Upper lobe of left lung (tissue), 4 donors: Measurements from ENCODE around the gene RAD17.
"Not testable (repeated sequence)": the region's sequence is repeated elsewhere in the genome, so short reads cannot be mapped to it uniquely, and the experiment has no call there.

Experiments
- POLR2AphosphoS5 ChIP-seq, 2 donors: sonication (generic); formaldehyde crosslinking; IDR thresholded peaks; one replicate each; pipeline ENCODE4 v1.5.1; 2017; ENCODE audit warnings: antibody characterized with exemption in 2 of 2
- TF ChIP-seq, protein P1 (sequence below), 6 experiments: fragments of 450-650 bp in 4 of 6; fragments of 200-600 bp in 2 of 6; sonication (generic) in 2 of 6; IDR thresholded peaks; one replicate each; pipeline ENCODE4 v1.5.1; 2016 to 2019; ENCODE audit warnings: antibody characterized with exemption in 6 of 6

DNA sequence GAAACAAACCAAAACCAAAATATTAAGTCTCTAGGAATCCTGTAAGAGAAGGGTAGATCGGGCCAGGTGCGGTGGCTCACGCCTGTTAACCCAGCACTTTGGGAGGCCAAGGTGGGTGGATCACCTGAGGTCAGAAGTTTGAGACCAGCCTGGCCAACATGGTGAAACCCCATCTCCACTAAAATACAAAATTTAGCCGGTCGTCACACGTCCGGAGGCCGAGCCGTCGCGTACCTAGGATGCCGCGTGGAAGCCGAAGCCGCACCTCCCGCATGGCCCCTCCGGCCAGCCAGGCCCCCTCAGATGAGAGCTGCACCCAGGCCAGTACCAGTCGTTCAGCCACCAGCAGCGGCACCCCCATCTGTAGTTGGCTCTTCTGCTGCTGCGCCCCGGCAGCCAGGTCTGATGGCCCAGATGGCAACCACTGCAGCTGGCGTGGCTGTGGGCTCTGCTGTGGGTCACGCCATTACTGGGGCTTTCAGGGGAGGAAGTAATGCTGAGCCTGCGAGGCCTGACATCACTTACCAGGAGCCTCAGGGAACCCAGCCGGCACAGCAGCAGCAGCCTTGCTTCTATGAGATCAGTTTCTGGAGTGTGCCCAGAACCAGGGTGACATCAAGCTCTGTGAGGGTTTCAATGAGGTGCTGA is 35.8 kb upstream of the RAD17 start:
- TF ChIP-seq, protein P1, sequence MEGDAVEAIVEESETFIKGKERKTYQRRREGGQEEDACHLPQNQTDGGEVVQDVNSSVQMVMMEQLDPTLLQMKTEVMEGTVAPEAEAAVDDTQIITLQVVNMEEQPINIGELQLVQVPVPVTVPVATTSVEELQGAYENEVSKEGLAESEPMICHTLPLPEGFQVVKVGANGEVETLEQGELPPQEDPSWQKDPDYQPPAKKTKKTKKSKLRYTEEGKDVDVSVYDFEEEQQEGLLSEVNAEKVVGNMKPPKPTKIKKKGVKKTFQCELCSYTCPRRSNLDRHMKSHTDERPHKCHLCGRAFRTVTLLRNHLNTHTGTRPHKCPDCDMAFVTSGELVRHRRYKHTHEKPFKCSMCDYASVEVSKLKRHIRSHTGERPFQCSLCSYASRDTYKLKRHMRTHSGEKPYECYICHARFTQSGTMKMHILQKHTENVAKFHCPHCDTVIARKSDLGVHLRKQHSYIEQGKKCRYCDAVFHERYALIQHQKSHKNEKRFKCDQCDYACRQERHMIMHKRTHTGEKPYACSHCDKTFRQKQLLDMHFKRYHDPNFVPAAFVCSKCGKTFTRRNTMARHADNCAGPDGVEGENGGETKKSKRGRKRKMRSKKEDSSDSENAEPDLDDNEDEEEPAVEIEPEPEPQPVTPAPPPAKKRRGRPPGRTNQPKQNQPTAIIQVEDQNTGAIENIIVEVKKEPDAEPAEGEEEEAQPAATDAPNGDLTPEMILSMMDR (IDR thresholded peaks at IDR 0.05), result not testable (repeated sequence)
- TF ChIP-seq POLR2AphosphoS5 (IDR thresholded peaks at IDR 0.05), result not testable (repeated sequence)
